Stimulated activated CD8-positive, alpha-beta memory T cell treated with anti-CD3 and anti-CD28 coated beads, Interleukin-4, amount 100 ng/mL, for 48 hours (primary cell): ENCODE results near the gene ZBTB20.
A peak's percentile ranks its signal among the peaks of the same experiment; 100 is the strongest.

Experiments used
- DNase-seq: peaks from one replicate; pipeline ENCODE4 v3.0.0-alpha.2; 2020

Gene ZBTB20

DNA sequence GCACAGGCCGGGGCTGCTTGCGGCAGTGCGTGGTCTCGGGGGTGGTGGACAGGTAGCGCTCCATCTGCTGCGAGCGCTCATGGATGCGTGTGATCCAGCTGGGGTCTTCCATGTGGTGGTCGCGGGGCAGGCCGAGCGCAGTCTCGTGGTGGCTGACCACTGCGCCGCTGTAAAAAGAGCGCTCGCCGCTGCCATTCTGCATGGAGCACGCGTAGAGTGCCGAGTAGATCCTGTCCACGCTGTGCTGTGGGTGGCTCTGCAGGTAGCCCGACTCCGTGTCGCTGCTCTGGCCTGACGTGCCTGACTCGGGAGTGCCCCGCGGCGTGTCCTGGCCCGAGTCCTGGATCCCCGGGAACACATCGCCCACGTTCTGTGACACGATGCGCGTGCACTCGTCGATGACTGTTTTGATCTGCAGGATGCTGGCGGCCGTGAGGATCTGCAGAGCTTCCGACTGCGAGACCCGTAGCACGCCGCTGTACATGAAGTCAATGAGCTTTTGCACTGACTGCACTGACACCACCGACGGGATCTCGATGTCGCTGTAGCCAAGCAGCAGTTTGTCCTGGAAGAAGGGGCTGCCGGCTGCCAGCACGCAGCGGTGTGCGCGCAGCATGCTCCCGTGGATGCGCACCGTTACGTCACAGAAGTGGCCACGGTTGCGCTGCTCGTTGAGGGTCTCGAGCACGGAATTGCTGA is 795.8 kb downstream of the ZBTB20 start:
- no peak for DNase-seq

DNA sequence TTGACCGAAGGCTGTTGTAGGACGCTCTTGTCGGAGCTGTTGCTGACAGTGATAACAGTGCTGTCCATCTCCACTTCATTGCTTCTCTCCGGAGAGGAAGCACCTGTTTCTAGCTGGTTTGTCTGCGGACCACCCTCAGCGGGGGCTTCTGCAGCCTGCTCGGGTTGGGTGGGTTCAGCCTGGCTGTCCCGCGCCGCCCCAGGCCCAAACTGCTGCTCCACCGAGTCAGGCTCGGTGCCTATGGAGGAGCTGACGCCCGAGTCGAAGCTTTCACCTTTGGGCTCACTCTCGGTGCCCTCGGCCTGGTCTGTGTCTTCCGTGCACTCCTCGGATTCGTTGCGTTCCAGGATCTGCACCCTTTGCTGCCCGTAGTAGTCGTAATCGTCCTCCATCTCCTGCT is 796.4 kb downstream of the ZBTB20 start:
- no peak for DNase-seq

DNA sequence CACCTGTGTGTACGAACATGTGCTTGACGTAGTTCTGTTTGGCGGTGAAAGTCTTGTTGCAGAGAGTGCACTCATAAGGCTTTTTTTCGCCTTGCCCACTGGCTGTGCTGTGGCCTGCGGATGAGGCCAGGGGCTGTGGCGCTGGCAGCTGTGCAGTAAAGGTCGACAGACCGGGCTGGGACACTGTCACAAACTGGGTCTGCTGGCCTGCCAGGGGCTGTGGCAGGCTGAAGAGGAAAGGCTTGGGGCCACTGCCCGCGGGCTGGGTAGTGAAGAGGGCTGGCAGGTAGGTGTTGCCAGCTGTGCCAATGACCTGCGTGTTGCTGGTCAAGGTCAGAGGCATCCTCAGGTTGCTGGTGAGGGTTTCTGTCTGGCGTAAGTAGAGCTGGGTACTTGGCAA is 796.8 kb downstream of the ZBTB20 start:
- DNase-seq: no peak

DNA sequence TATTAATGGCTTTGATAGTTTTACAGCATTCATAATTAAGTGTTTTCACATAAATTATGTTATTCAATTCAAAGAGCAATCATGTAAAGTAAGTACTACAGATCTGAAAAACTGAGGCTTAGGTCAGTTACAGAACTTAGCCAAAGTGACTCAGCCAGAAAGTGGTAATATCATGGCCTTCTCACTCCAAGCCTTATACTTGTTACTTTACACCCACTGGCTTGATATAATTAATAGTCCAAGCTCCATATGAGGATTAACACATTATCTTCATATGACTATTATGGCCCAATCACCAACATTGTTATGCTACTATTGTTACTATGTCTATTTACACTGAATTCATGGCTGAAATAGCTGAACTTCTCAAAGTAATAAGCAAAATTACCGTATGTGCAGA is 802.6 kb downstream of the ZBTB20 start:
- DNase-seq: no peak

DNA sequence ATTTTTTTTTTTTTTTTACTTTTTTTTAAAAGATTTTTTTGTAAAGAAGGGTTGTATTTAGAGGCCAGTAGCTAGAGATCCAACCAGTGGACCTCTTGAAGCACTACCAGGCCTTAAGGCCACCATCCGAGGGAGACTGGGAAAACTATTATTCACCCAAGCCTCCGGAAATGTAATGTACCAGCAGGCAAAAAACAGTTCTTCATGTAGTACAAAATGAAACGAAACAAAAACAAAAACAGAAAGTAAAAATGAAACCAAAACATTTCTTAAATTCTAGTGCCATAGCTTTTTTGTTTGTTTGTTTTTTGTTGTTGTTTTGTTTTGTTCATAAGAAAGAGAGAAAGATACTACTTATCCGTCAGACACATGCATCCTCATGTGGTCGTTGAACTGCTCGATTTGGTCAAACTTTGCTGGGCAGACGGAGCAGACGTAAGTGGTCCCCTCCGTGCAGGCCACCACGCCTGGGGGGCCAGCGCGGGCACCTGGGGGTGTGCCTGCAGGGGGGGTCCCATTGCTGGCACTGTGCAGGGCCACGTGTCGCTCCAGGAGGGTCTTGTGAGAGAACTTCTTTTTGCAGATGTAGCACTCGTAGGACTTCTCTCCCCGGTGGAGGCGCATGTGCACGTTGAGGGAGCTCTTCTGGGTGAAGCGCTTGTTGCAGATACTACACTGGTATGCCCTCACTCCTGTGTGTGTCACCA is 808.3 kb downstream of the ZBTB20 start:
- DNase-seq: no peak

DNA sequence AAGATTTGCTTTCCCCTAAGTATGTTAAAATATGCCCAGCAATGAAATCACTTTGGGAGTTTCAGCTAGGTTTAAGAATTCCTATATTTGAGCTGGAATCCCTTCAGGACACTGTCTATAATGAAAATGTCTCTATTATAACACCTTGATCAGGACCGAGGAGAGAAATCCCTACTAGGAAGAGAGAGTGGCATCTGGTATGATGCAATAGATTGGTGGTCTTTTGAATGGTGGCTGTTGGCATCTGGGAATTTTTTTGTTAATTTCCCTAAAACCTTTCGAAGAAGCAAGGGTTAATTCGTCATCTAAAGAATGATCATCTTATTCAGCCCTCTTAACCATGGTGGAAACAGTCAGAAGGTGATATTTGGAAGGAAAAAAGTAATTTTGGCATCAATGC is 810.2 kb downstream of the ZBTB20 start:
- no peak for DNase-seq

DNA sequence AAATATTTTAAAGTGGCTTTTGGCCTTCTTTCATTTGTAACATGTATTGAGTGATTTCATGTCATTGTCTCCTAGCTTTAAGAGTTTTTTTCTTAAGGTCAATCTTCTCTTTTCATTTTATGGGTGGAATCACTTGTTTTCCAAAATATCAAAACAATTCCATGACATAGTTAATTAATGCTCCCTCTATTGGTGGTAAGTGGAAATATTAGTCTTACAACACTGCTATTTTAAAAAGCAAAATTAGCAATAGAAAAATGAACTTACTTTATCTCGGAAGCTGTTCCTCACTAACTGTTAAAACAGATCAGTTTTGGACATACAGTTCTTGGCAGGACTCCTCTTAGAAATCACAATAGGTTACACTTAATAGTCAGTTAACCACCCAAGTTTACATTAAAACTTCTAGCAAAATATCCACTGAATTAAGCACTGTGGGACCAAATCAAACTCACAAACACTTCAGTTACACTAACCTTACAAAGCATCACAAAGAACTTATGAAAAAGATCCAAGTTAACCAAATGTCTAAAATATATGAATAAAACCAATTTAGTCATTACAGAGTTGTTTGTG is 810.9 kb downstream of the ZBTB20 start:
- no peak for DNase-seq

DNA sequence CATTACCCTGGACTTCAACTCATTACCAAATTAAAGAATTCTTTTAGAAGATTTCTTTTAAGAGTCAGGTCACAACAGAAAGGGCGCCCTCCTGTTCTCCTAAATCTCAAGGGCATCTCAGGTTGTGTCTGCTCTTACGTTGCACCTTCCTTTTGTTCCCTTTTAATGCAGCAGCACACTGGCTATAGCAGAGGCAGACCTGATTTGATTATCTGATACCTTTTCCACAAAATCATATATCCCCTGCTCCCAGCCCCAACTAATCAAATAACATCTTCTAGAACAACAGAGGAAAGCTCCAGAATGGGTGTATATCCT is 813.2 kb downstream of the ZBTB20 start:
- DNase-seq: no peak

DNA sequence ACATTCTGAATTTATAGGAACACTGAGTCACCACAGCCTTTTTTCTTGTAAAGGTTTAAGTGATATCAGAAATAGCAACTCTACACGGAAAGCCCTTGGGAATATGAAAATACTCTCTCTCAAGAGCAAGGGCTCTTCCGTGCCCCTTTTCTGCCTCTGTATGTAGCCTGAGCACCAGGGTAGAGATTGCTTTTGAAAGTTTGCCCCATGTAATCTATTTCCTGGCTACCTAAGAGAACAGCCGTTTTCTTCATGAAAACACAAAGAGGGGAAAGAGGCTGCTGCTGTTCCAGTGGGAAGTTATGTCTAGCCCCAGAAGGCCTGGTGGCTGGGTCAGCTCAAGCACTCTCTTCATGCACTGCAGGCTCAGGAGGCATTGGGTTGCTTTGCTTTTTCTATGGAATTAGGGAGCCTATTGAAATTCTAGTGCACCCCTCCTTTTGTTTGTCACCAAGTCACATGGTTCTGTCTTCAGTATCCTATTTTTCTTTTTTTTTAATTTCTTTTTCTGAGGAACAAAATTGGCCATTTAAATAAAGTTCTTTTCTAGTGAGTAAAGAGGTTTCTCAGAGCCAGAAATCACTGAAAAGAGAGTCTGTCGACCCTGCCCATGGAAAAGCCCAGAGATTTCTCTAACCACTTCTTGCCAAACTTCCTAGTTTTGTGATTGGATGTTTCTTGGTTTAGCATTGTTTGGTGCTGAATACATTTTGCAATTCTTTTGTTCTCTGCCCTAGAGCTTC is 813.7 kb downstream of the ZBTB20 start:
- DNase-seq: no peak

DNA sequence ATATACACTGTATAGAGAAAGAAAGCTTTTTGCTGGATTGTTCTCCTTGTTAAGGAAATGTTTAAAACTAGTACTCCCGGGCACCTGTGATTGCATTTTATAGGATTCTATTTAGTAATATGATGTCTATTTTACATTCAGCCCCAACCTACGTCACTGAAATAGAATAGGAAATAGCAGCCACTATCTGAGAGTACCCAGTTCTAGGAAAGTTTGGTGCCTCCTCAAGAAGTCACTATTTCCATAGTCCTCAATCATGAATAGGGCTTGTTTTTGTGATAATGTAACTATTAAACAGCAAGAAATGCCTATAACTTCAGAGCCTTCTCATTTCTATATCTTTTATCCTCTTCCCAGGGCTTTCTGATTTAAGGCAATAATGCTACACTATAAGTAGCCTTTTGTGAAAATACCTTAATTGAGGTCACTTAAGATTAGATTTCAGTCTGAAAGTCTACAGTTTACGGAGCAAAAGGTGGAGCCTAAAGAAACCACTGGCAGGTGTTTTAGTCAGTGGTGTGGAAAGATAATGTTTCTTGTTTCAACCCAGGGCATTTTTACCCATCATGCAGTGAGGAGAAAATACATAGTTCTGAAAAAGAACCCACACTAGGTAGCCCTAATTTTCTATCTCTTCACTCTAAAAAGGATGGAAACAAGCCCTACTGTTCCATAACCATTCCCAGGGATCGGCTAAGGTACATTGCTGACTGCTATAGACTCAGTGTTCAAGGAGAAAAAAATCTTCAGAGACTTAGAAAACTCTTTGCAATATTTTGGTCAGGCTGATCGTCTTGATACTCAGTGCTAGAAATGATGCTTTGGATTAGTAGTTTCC is 814.5 kb downstream of the ZBTB20 start:
- DNase-seq: no peak

DNA sequence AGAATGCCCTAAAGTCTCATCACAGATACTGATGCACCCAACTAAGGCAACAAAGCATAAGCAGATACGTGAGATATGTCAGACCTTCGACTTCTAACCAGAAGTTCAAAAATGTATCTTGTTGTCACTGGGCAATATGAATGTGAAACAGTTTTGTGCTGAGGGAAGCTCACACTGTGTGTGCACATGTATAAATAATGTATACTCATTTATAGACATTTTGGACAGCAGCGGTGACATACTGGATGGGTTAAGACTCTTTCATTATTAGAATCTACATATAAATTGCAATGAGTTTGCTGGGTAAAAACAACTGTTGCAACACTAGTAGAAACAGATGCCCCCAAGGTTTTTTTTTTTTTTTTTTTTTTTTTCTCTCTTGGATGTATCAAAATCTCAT is 815.4 kb downstream of the ZBTB20 start:
- no peak for DNase-seq

DNA sequence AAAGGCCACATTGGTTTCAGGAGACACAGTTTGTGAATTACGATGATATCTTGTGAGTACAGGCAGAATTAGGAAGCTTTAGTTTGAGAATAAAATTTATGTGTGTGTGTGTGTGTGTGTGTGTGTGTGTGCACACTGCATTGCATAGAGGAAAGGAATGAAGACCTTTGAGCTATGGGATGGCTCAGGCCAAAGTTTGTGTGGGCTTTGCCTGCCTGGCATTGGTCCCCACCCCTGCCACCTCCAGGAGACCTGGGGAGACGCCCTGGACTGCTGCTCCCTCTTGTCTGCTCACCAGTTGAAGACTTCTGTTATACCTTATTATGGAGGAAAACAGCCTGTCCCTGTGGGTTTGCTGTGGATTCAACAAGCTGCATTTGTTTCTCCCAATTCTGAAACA is 816.1 kb downstream of the ZBTB20 start:
- DNase-seq: no peak

DNA sequence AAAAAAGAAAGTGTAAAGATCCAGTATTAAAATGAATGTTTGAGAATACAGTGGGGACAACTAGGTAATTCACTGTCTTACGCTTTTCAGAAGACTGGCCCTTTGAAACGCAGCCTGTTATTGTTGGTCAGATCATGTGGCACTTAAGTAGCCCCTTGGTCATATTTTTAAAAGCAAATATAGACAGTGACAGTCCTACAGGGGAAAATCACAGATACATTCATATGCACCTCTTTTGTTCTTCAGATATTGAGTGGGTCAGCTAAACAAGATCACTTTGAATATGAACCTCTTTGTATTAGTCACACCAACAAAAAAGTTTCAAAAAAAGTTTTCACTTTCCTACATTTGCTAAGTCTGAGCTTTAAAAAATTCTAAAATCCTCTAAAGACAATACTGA is 817.3 kb downstream of the ZBTB20 start:
- no peak for DNase-seq

DNA sequence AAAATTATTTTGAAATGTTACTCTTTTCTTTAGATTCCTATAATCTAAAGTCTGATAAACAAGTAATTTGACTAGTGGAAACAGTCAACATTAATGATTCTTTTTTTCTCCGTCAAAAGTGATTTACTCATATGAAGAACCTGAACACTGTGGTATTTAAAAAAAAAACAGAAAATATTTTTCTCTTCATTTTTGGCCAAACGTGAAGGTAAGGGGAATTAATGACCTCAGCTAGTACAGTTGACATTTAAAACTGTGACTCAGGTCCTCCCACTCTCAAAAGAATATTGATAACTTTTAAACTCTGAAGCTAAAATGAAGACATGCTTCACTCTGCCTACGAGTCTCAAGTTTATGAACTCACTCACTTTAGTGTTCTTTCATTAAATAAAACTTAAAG is 818.7 kb downstream of the ZBTB20 start:
- no peak for DNase-seq

DNA sequence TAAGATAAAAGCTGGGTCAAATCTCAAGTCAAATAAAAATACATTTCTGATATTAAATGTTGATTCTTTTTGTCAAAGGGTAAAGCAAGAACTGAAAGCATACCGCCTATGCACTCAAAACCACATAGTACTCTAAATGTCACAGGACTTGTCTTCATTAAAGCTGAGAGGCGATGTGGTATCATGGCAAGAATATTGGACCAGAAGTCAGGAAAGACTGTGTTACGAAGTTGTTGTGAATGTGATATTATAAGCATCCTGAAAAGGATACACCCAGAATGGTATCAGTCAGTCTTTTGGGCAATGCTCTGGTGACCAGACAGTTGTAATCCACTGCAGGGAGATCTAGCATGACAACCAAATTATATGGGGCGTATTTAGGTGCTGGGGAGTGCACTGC is 819.4 kb downstream of the ZBTB20 start:
- DNase-seq: no peak

DNA sequence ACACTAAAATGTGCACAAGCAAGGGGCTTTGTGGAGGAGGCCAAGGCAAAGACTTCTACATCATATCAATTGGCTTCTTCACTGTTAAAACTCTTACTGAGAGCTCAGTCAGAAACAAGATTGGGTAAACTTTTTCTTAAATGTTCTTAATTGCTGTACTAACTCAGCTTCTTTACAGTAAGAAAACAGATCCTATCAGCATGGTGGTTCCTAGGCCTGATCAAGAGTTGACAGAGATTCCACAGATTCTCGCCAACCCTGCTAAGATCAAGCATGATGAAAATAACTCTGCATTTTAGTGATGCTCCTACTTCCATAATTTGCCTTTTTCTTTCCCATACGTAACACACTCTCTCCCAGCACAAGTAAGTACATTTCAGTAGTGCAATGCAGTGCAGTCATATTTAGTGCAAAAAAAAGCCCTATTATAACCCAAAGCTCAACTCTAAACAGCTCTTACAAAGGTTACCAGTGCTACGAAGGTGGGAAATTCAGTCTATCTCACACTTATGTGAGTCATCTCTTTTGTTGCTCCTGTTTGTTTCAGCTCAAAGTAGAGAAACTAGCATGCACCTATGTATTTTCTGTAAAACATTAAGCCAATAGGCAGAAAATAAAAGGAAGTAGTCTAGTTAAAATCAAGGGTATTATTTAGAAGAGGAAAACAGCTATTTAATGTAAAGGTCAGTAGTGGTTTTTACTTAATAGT is 823.4 kb downstream of the ZBTB20 start:
- no peak for DNase-seq

DNA sequence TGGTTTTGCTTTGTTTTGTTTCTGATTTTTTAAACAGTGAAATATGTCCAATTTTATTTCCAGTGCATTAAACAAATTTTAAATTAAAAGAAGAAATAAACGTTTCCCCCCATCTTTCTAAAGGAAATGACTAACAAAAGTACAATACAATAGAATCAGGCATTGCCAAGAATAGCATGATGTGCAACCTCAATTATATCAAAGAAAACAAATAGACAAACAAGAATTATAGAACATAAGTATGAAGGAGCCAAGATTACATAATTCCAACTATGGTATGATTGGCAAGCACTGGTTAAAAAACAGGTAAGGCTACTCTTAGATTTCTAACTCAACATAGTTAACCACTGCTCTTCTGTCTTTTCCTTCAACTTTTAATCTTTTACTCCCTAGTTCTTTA is 826.8 kb downstream of the ZBTB20 start:
- no peak for DNase-seq

DNA sequence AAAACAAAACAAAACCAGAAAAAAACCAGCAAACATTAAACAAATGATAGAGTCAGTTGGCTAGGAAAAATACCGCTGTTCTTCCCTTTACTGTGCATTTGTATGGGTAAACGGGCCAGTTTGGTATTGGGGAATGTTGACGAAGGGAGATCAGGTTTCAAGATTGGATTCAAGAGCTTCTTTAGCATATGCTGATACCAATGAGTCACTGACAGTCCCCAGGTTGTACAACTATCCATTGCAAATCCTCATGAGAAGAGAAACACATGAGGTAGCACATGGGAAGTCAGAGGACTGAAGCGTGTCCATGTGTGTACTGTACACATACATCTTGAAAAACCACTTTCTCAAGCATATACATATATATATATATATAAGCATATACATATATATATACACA is 827.6 kb downstream of the ZBTB20 start:
- no peak for DNase-seq

DNA sequence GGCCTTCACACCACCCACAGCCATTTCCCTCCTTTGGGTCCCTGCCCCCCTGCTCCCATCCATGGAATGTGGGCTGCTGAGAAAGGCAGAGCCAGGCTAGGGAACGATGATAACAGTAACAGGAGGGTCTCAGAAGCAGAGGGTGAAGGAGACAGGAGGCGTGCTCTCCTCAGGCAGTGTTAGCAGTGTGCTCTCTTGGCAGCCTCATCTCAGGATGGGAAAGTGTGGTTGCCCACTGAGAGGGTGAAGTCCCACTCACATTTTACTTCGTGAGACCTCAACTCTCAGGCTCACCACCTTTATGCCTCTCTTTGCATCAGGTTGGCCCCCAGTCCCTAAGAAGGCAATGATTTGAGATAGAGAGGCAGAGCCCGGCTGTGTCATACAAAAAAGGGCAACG is 828.8 kb downstream of the ZBTB20 start:
- DNase-seq: peak; percentile 58

DNA sequence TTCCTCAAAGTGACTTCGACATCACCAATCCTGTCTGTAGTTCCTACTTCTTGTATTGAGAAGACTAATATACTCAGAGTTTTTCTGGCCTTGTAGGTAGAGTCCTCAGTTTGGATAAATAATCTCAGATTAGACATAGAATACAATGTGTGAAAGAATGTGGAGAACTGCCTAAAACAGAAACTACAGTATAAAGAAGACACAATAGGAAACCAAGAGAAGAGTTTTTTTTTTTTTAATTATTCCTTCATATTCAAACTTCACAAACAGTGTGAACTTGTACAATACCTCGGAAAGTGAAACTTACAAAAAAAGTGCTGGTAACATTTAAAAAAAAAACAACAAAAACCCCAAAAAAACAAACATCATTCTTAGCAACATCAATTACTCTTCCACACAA is 832.8 kb downstream of the ZBTB20 start:
- DNase-seq: no peak

DNA sequence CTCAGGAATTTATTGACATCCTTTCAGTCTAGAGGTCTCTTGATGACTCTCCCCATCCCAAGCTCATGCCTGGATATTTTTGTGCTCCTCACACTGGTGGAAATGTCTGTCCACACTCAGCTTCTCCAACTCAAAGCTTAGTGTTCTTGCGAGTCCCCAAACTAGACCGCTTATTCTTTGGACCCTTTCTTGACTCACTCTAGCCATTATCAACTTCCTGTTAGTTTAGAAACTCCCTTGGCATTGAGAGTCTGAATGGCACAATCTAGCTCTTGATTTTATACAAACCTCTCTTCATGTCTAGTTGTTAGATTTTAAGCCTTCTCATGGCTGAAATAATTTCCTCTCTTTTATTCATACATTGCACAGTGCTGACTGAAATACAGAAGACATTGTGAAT is 833.7 kb downstream of the ZBTB20 start:
- DNase-seq: no peak

DNA sequence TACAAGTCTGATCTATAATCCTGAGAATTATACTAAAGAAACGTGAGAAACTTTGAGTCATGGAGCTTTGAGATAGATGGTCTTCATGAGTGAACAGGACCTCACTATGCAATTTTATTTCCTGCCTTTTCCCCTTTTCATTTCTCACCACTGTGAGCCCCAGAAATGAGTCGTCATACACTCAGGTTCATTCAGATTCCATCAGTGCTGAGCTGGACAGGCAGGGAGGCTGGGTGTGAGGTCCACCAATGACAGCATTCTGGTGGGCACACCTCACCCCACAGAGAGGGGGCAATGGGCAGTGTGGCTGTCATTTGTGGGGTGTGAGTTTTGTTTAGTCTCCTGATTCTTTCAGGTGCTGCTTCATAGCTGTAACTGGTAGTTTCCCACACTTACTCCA is 836.4 kb downstream of the ZBTB20 start:
- DNase-seq: peak; percentile 50
